HG02840 (cell line): ENCODE data around the gene GALNT16.
"Not testable (repeated sequence)": the region's sequence is repeated elsewhere in the genome, so short reads cannot be mapped to it uniquely, and the experiment has no call there.

Experiments
- ATAC-seq: cut with Tn5 transposase; IDR thresholded peaks from one replicate; pipeline ENCODE4 v1.9.1; 2021; ENCODE audit warnings: mild to moderate bottlenecking, moderate library complexity, moderate number of reproducible peaks; ENCODE audit not compliant: unreplicated experiment, low FRiP score

The GALNT16 gene

GRCh38 chr14:69259527-69260189, at the start of gene GALNT16:
Gene GALNT16, plus strand, starts transcription at chr14:69260158. Its CDS starts 133 bp downstream, at chr14:69260291.
- ATAC-seq: no peak

GRCh38 chr14:69214393-69214792, 45.6 kb upstream of the GALNT16 start:
- no peak for ATAC-seq

- not testable (repeated sequence) for ATAC-seq
Measured at GRCh38 chr14:69217663-69218062, 42.3 kb upstream of the GALNT16 start.

GRCh38 chr14:69224946-69225345, 35.0 kb upstream of the GALNT16 start:
- no peak for ATAC-seq

- ATAC-seq: no peak
Measured at GRCh38 chr14:69226178-69226577, 33.8 kb upstream of the GALNT16 start.

- no peak for ATAC-seq
Measured at GRCh38 chr14:69226736-69227135, 33.2 kb upstream of the GALNT16 start.

- no peak for ATAC-seq
Measured at GRCh38 chr14:69231486-69231885, 28.5 kb upstream of the GALNT16 start.

- ATAC-seq: no peak
Measured at GRCh38 chr14:69232388-69232787, 27.6 kb upstream of the GALNT16 start.

- ATAC-seq: no peak
Measured at GRCh38 chr14:69234106-69234505, 25.9 kb upstream of the GALNT16 start.

- no peak for ATAC-seq
Measured at GRCh38 chr14:69235708-69236107, 24.2 kb upstream of the GALNT16 start.

- ATAC-seq: no peak
Measured at GRCh38 chr14:69237142-69237541, 22.8 kb upstream of the GALNT16 start.

- ATAC-seq: no peak
Measured at GRCh38 chr14:69237584-69237983, 22.4 kb upstream of the GALNT16 start.

- ATAC-seq: no peak
Measured at GRCh38 chr14:69238883-69239282, 21.1 kb upstream of the GALNT16 start.

- ATAC-seq: no peak
Measured at GRCh38 chr14:69240527-69241173, 19.3 kb upstream of the GALNT16 start.

- ATAC-seq: no peak
Measured at GRCh38 chr14:69241577-69241976, 18.4 kb upstream of the GALNT16 start.

- ATAC-seq: no peak
Measured at GRCh38 chr14:69242311-69243224, 17.4 kb upstream of the GALNT16 start.

- no peak for ATAC-seq
Measured at GRCh38 chr14:69244946-69245345, 15.0 kb upstream of the GALNT16 start.

GRCh38 chr14:69246331-69246730, 13.6 kb upstream of the GALNT16 start:
- no peak for ATAC-seq

- no peak for ATAC-seq
Measured at GRCh38 chr14:69247676-69248440, 12.1 kb upstream of the GALNT16 start.

- ATAC-seq: no peak
Measured at GRCh38 chr14:69249603-69250002, 10.4 kb upstream of the GALNT16 start.
